Measurements from ENCODE around the gene FHIT. TPM values are rescaled to one million over a fixed set of nuclear protein-coding genes. Genes with fewer than 3 reads are reported as not detected.

FHIT gene
- total RNA-seq, 2 donors from 2014 or later, result 10.4 to 15.8 TPM

- DNase-seq, result no peak
- Histone ChIP-seq H3K36me3 (replicated peaks in 1 of 2; ENCODE audit: insufficient read depth in 1 of 2, low read depth in 2 of 2) (no peaks in the 10 kb centered on the region), H3K9me3 (no peaks in the 10 kb centered on the region), H3K4me3 (no peak overlapping the region), H3K27me3 (no peaks in the 10 kb centered on the region), H3K27ac (no peak overlapping the region), H3K4me1 (no peaks in the 10 kb centered on the region)
- TF ChIP-seq, protein P1, sequence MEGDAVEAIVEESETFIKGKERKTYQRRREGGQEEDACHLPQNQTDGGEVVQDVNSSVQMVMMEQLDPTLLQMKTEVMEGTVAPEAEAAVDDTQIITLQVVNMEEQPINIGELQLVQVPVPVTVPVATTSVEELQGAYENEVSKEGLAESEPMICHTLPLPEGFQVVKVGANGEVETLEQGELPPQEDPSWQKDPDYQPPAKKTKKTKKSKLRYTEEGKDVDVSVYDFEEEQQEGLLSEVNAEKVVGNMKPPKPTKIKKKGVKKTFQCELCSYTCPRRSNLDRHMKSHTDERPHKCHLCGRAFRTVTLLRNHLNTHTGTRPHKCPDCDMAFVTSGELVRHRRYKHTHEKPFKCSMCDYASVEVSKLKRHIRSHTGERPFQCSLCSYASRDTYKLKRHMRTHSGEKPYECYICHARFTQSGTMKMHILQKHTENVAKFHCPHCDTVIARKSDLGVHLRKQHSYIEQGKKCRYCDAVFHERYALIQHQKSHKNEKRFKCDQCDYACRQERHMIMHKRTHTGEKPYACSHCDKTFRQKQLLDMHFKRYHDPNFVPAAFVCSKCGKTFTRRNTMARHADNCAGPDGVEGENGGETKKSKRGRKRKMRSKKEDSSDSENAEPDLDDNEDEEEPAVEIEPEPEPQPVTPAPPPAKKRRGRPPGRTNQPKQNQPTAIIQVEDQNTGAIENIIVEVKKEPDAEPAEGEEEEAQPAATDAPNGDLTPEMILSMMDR (IDR thresholded peaks at IDR 0.05), result no peak
- TF ChIP-seq POLR2A (IDR thresholded peaks at IDR 0.05), result no peak
- ATAC-seq, result no peak
- intact Hi-C loops (cut with DNase I), result no loop called here
- WGBS, 2 donors, result 74 to 77% methylated on average over 2 of the region's 2 CpGs
These were observed 81.5 kb downstream of the FHIT start for GRCh38 chr3:61169621-61170251.

DNA sequence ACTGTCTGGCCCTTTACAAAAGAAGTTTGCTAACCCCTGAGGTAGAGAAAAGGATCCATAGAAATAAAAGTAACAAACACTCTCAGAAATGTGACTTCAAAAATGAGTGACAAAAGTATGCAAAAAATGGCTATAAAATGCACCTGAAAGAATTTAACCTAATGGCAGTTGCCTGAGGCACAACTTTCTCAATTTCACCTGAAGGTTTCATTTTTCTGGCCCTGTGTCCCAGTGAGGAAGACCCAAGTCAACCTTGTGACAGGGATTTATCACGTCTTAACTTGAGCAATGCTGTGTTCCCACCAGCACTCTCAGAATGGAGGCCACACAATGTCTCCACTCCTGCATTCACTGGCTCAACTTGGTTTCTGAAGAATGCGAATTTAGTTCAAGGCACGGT lies 83.0 kb downstream of the FHIT start:
- WGBS, 2 donors, result 96 to 97% methylated on average over 3 of the region's 3 CpGs
- no peaks in the 10 kb centered on the region for H3K4me1 ChIP-seq
- ATAC-seq (no peak), DNase-seq (no peak)
- TF ChIP-seq POLR2A (IDR thresholded peaks at IDR 0.05), result no peak
- TF ChIP-seq, protein P1 (IDR thresholded peaks at IDR 0.05), result no peak
- H3K9me3 ChIP-seq, result no peaks in the 10 kb centered on the region
- H3K27me3 ChIP-seq, result no peaks in the 10 kb centered on the region
- intact Hi-C loops (cut with DNase I), result no loop called here
- H3K4me3 ChIP-seq, result no peak overlapping the region
- H3K36me3 ChIP-seq (replicated peaks in 1 of 2; ENCODE audit: insufficient read depth in 1 of 2, low read depth in 2 of 2), result no peaks in the 10 kb centered on the region
- no peak overlapping the region for H3K27ac ChIP-seq

DNA sequence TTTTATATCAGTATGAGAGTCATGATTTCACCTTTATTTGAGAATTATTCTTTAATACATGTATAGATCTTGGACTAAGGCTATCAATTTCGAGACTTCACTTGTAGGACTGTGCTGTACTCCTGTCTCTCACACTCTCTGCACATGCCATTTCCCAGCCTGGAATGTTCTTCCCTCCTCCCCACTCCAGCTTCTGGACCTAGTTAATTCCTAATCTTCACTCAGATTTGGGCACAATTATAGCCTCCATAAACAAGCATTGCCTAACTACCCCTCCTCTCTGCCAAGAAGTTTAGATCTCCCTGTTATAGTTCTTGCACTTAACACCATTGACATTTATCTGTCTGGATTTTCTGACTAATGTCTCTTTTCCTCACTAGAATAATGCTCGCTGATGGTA lies 88.3 kb downstream of the FHIT start:
- intact Hi-C loops (cut with DNase I), result no loop called here
- no peaks in the 10 kb centered on the region for H3K4me1 ChIP-seq
- ATAC-seq, result no peak
- H3K27me3 ChIP-seq, result no peaks in the 10 kb centered on the region
- H3K36me3 ChIP-seq (replicated peaks in 1 of 2; ENCODE audit: insufficient read depth in 1 of 2, low read depth in 2 of 2), result no peaks in the 10 kb centered on the region
- no peak for TF ChIP-seq POLR2A (IDR thresholded peaks at IDR 0.05)
- TF ChIP-seq, protein P1 (IDR thresholded peaks at IDR 0.05), result no peak
- DNase-seq, result no peak
- H3K9me3 ChIP-seq, result no peaks in the 10 kb centered on the region
- no peak overlapping the region for H3K27ac ChIP-seq
- WGBS, 2 donors, result 79 to 80% methylated on average over 2 of the region's 2 CpGs
- no peak overlapping the region for H3K4me3 ChIP-seq

DNA sequence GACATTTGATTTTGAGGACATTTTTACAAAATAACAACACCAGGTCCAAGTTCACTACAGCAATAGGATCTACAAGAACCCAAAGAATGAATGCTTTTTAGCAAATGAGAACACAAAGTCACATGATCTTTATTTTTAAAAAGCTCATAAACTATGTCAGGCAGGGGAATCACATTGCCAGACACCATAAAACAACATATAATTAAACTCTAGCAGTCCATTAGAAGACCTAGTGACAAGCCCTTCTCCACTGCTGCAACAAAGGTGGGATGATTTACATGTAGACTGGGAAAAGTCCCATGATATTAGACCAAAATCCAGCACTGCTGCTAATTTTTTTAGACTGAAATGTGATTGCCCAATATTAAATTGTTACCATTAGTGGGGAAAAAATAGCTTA lies 92.6 kb downstream of the FHIT start:
- no peak overlapping the region for H3K4me3 ChIP-seq
- H3K36me3 ChIP-seq (replicated peaks in 1 of 2; ENCODE audit: insufficient read depth in 1 of 2, low read depth in 2 of 2), result no peaks in the 10 kb centered on the region
- H3K27me3 ChIP-seq, result no peaks in the 10 kb centered on the region
- DNase-seq (no peak), ATAC-seq (no peak)
- H3K4me1 ChIP-seq, result peaks cover 25% of the 10 kb centered on the region
- no peak overlapping the region for H3K27ac ChIP-seq
- intact Hi-C loops (cut with DNase I), result no loop called here
- H3K9me3 ChIP-seq, result no peaks in the 10 kb centered on the region
- TF ChIP-seq POLR2A (IDR thresholded peaks at IDR 0.05), result no peak
- TF ChIP-seq, protein P1 (IDR thresholded peaks at IDR 0.05), result no peak

- ATAC-seq, result no peak
- 83 to 88% methylated on average over 4 of the region's 4 CpGs for WGBS, 2 donors
- DNase-seq, result no peak
- Histone ChIP-seq H3K9me3 (no peaks in the 10 kb centered on the region), H3K27me3 (no peaks in the 10 kb centered on the region), H3K4me1 (peaks cover 25% of the 10 kb centered on the region), H3K36me3 (replicated peaks in 1 of 2; ENCODE audit: insufficient read depth in 1 of 2, low read depth in 2 of 2) (no peaks in the 10 kb centered on the region), H3K27ac (no peak overlapping the region), H3K4me3 (no peak overlapping the region)
- intact Hi-C loops (cut with DNase I), result no loop called here
- TF ChIP-seq, protein P1 (IDR thresholded peaks at IDR 0.05), result no peak
These were observed 93.0 kb downstream of the FHIT start for GRCh38 chr3:61158216-61158615.
